Right cardiac atrium (tissue), 5 donors: ENCODE results near the gene SMCO3. TPM values are rescaled to one million over a fixed set of nuclear protein-coding genes. Genes with fewer than 3 reads are reported as not detected.
"Not testable (repeated sequence)": the region's sequence is repeated elsewhere in the genome, so short reads cannot be mapped to it uniquely, and the experiment has no call there.

Source experiments
- ATAC-seq, 2 donors: fragments of 200-7000 bp; cut with Tn5 transposase; one replicate each; pipeline versions ENCODE4 v1.8.0 to v1.9.1; 2020; ENCODE audit warnings: moderate library complexity in 2 of 2, mild to moderate bottlenecking in 1 of 2
- DNase-seq, 3 donors: peaks; one replicate each; pipeline ENCODE4 v3.0.0-alpha.2; 2020
- H3K27ac ChIP-seq: one replicate; pipeline ENCODE4 v1.5.1; 2013; ENCODE audit warnings: mild to moderate bottlenecking, low read length, control low read depth, moderate library complexity
- H3K27me3 ChIP-seq: one replicate; pipeline ENCODE4 v1.6.1; 2013; ENCODE audit not compliant: control insufficient read depth, insufficient read depth
- H3K4me1 ChIP-seq: one replicate; pipeline ENCODE4 v1.6.1; 2013; ENCODE audit warnings: low read length; ENCODE audit not compliant: control insufficient read depth, insufficient read depth
- H3K4me3 ChIP-seq: one replicate; pipeline ENCODE4 v1.5.1; 2013; ENCODE audit warnings: low read length, control low read depth
- H3K9me3 ChIP-seq: one replicate; pipeline ENCODE4 v1.6.1; 2013; ENCODE audit warnings: low read length; ENCODE audit not compliant: control insufficient read depth
- WGBS: extraction: QIAGEN DNeasy Blood & Tissue Kit; methylation state at CpG from one replicate; pipeline ENCODE4 v1.1.7; 2013; 5-methylcytosine and 5-hydroxymethylcytosine counted together
- intact Hi-C, 4 donors: fragments of 100-400 bp; cut with DNase I; formaldehyde crosslinking; loops; one replicate each; pipeline versions ENCODE4 v1.11.0 to v1.14.0; 2022 to 2023
- polyA plus RNA-seq: library from polyadenylated mRNA; stranded (reverse); fragments of 200-250 nt; gene quantifications from one replicate; pipeline ENCODE4 v1.2.3, GENCODE V29; 2013
- total RNA-seq, 4 donors: library from RNA; stranded (reverse); fragmentation: NEBNext Ultra II Directional; extraction: Animal tissue kit (Norgen Biotek cat#: 25700); gene quantifications; one replicate each; pipeline ENCODE4 v1.2.1, GENCODE V29; 2021
- donor health status: healthy with polysubstance abuse.
- donor health status: DM: no; HTN: yes; CAD: no.
- donor health status: DM: no; HTN: no; CAD: no.
- donor health status: DM: no; HTN: yes; CAD: no; lungs with severe emphysema.
- donor health status: DM: yes; HTN: yes; CAD: no.

SMCO3 gene
- total and polyA plus RNA-seq, 5 donors, result 0.53 to 1.5 (median 0.80) TPM

DNA sequence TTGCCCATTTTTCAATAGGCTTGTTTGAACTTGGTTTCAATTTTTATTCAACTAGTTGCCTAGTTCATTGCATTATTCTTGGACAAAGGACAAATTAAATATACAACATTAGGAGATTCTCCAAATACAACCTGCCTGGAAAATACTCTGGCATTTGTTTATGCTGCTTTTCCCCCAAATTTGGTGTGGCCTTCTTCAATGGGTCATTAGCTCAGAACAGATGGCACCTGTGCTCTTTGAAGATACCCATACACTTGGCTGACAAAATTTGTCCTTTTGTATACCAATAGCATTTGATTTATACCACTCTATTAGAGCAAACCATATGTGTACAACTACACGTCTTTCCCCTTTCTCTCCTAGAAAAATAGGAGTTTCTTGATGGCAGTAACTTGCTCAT is 46.4 kb downstream of the SMCO3 start:
- no peak overlapping the region for H3K27ac ChIP-seq
- H3K4me3 ChIP-seq, result no peak overlapping the region
- intact Hi-C loops, result no loop called here
- DNase-seq (no peak), ATAC-seq (no peak)
- no peaks in the 10 kb centered on the region for H3K27me3 ChIP-seq
- WGBS, result 79% methylated on average over 1 of the region's 1 CpG
- H3K9me3 ChIP-seq, result no peaks in the 10 kb centered on the region
- H3K4me1 ChIP-seq, result no peaks in the 10 kb centered on the region

GRCh38 chr12:14766649-14767215 is 47.2 kb downstream of the SMCO3 start:
- intact Hi-C loops, result no loop called here
- WGBS, result 92% methylated on average over 3 of the region's 3 CpGs
- Histone ChIP-seq H3K4me3 (no peak overlapping the region), H3K9me3 (no peaks in the 10 kb centered on the region), H3K27me3 (no peaks in the 10 kb centered on the region), H3K27ac (no peak overlapping the region), H3K4me1 (no peaks in the 10 kb centered on the region)
- ATAC-seq, result no peak
- no peak for DNase-seq

DNA sequence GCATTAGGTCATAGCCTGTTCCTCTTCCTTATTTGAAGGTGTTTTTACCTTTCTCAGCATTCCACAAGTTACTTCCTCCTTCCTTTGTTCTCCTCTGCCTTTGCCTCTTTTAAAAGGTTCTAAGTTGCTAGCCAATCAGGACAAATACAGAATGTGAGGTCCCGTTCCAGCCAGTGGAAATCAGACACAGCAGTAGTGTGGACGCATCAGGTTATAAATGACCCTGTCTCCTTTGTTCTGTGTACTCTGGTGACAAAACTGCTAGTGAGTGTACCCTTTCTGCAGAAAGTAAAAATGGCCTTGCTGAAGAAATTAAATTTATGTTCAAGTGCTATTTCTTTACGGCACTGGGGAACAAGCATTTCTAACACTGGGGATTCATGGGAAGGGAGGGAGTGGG is 48.0 kb downstream of the SMCO3 start:
- H3K27ac ChIP-seq, intact Hi-C loops, H3K4me1 ChIP-seq, H3K9me3 ChIP-seq, H3K27me3 ChIP-seq, ATAC-seq, H3K4me3 ChIP-seq, DNase-seq: not testable (repeated sequence)
- 96% methylated on average over 3 of the region's 3 CpGs for WGBS

- no peak overlapping the region for H3K27ac ChIP-seq
- DNase-seq (no peak), ATAC-seq (no peak)
- no peaks in the 10 kb centered on the region for H3K4me1 ChIP-seq
- 99% methylated on average over 2 of the region's 2 CpGs for whole genome bisulfite sequencing
- no peaks in the 10 kb centered on the region for H3K9me3 ChIP-seq
- no peak overlapping the region for H3K4me3 ChIP-seq
- H3K27me3 ChIP-seq, result no peaks in the 10 kb centered on the region
- intact Hi-C loops, result no loop called here
These were observed 48.6 kb downstream of the SMCO3 start for GRCh38 chr12:14765398-14765797.

GRCh38 chr12:14759711-14760280 is 54.2 kb downstream of the SMCO3 start:
- ATAC-seq, DNase-seq, H3K9me3 ChIP-seq, intact Hi-C loops, H3K27me3 ChIP-seq, H3K27ac ChIP-seq, H3K4me3 ChIP-seq, H3K4me1 ChIP-seq: not testable (repeated sequence)
- WGBS, result 94% methylated on average over 6 of the region's 6 CpGs

DNA sequence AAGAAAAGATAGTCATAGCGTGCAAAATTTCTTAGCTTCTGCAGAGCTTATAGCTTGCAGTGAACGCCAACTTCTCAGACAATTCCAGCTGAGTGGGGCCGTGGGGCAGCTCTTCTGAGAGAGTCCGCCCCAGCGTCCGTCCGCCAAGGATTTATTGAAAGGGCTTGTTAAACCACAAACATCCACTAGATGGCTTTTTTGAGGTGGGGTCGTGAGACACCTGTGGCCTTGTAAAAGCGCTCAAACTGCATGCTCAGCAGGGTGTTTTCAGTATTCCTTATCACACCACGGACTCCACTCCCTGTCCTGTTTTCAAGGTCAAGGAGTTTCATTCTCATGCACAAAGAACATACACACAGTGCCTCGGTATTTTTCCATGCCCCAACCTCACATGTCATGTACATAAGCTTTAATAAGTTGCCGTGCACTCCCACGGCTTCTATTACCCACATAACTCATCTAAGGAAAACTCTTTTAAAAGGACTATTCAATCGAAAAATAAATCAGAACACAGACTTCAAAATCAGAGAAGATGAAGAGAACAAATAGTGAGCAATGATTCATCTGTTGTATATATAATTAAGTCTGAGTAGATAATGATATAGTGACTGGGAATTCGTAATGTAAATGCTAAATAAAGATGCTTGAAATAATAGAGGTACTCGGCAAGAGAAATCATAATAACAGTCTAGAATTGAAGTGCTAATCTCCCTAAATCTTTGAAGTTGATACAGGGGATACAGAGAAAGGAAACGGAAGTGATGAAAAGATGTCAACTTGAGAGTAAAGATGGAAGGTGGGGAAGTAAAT is 57.4 kb downstream of the SMCO3 start:
- Histone ChIP-seq H3K27me3 (no peaks in the 10 kb centered on the region), H3K9me3 (no peaks in the 10 kb centered on the region), H3K4me1 (no peaks in the 10 kb centered on the region), H3K27ac (no peak overlapping the region), H3K4me3 (no peak overlapping the region)
- no peak for ATAC-seq
- 38% methylated on average over 17 of the region's 17 CpGs for WGBS
- intact Hi-C loops, result no loop called here
- peak in 1 of 3 donors; percentile 51 for DNase-seq

Other genes with a start within 250 kb of the SMCO3 start
- gene PLBD1, start 246.3 kb downstream of the SMCO3 start, total RNA-seq, result 10 to 100 TPM; 22.1 to 30.9 (median 23.9) TPM
- 12.7 TPM for gene PLBD1, start 246.3 kb downstream of the SMCO3 start, polyA plus RNA-seq
- not detected for gene GUCY2C, start 117.6 kb downstream of the SMCO3 start, total RNA-seq
- 0.02 TPM for gene GUCY2C, start 117.6 kb downstream of the SMCO3 start, polyA plus RNA-seq
- 10 to 100 TPM; 51.9 to 63.7 (median 54.1) TPM for gene WBP11, start 10.7 kb downstream of the SMCO3 start, total RNA-seq
- gene WBP11, start 10.7 kb downstream of the SMCO3 start, polyA plus RNA-seq, result 19.3 TPM
- gene C12orf60, start 10.5 kb downstream of the SMCO3 start, total RNA-seq, result 1 to 10 TPM; 1.4 to 2.7 (median 1.5) TPM
- gene C12orf60, start 10.5 kb downstream of the SMCO3 start, polyA plus RNA-seq, result 3.8 TPM
- gene ART4, start 29.3 kb upstream of the SMCO3 start, total RNA-seq, result 10 to 100 TPM in 2 of 4 donors, 1 to 10 TPM in 2; 9.2 to 13.2 (median 10.2) TPM
- 6.8 TPM for gene ART4, start 29.3 kb upstream of the SMCO3 start, polyA plus RNA-seq
- 1,000 to 10,000 TPM in 3 of 4 donors, 100 to 1,000 TPM in 1; 660 to 1,578 (median 1,064) TPM for gene MGP, start 71.7 kb upstream of the SMCO3 start, total RNA-seq
- gene MGP, start 71.7 kb upstream of the SMCO3 start, polyA plus RNA-seq, result 841 TPM
- gene ERP27, start 124.4 kb upstream of the SMCO3 start, total RNA-seq, result under 1 TPM; 0.17 to 0.49 (median 0.37) TPM
- 0.32 TPM for gene ERP27, start 124.4 kb upstream of the SMCO3 start, polyA plus RNA-seq
- gene ARHGDIB, start 147.4 kb upstream of the SMCO3 start, total RNA-seq, result 10 to 100 TPM; 45.6 to 67.6 (median 61.5) TPM
- gene ARHGDIB, start 147.4 kb upstream of the SMCO3 start, polyA plus RNA-seq, result 73.5 TPM
- gene PDE6H, start 158.9 kb upstream of the SMCO3 start, total RNA-seq, result not detected
- not detected for gene PDE6H, start 158.9 kb upstream of the SMCO3 start, polyA plus RNA-seq